GM12878 (cell line): Measurements from ENCODE around the gene ACKR2. TPM values are rescaled to one million over a fixed set of nuclear protein-coding genes. Genes with fewer than 3 reads are reported as not detected.

Experiments
- ATAC-seq: fragments of 200-7000 bp; cut with Tn5 transposase; 3 replicates; pipeline ENCODE4 v1.9.1; 2020; ENCODE audit warnings: mild to moderate bottlenecking, moderate library complexity
- BruUV-seq: library from RNA; stranded (reverse); fragments of 400-500 nt; replicated peaks from 2 replicates; lab custom pipeline; 2021; lab: Mats Ljungman, UMichigan
- CTCF ChIA-PET: fragments of 300-600 bp; sonication (Branson Sonifier 250); formaldehyde crosslinking; extraction: SDS; loops from one replicate; lab custom pipeline; 2021; ENCODE audit warnings: inconsistent platforms; lab: Yijun Ruan, JAX
- POLR2A ChIA-PET: fragments of 350-600 bp; formaldehyde crosslinking; extraction: SDS; loops from one replicate; lab custom pipeline; 2021; ENCODE audit warnings: inconsistent platforms; lab: Charles Lee
- RAD21 ChIA-PET: fragments of 300-600 bp; sonication (Branson Sonifier 250); formaldehyde crosslinking; loops from one replicate; lab custom pipeline; 2023; ENCODE audit warnings: antibody characterized with exemption; ENCODE audit not compliant: unreplicated experiment; lab: Charles Lee
- SMC1A ChIA-PET: fragments of 300-600 bp; sonication (Branson Sonifier 250); formaldehyde crosslinking; loops from one replicate; lab custom pipeline; 2023; ENCODE audit not compliant: unreplicated experiment, uncharacterized antibody; lab: Charles Lee
- DNase-seq: peaks from one replicate; pipeline ENCODE4 v3.0.0-alpha.2; 2011; ENCODE audit warnings: low read depth, low spot score
- FAIRE-seq: peaks from 3 replicates; lab custom pipeline; 2011; peaks lifted over from hg19 to GRCh38; lab: Jason Lieb, UNC
- H2AFZ ChIP-seq: 2 replicates; pipeline ENCODE4 v1.6.0; 2011; ENCODE audit warnings: low read depth, low read length, control low read depth; ENCODE audit not compliant: control insufficient read depth
- H3K27ac ChIP-seq: 2 replicates; pipeline ENCODE4 v1.5.1; 2011; ENCODE audit warnings: control low read depth; ENCODE audit not compliant: control insufficient read depth, insufficient read depth
- H3K27me3 ChIP-seq, 2 experiments: replicated peaks in 1 of 2; 2 replicates each; pipeline versions ENCODE4 v1.6.0 to v1.6.1; 2011; ENCODE audit warnings: low read length in 1 of 2; ENCODE audit not compliant: control insufficient read depth in 2 of 2, insufficient read depth in 2 of 2
- H3K36me3 ChIP-seq, 2 experiments: 2 replicates each; pipeline ENCODE4 v1.5.1; 2011; ENCODE audit warnings: low read length in 1 of 2; ENCODE audit not compliant: control insufficient read depth in 2 of 2, insufficient read depth in 2 of 2
- H3K4me1 ChIP-seq: 2 replicates; pipeline ENCODE4 v1.6.1; 2011; ENCODE audit warnings: mild to moderate bottlenecking, low read length, moderate library complexity, mixed read lengths; ENCODE audit not compliant: control insufficient read depth, insufficient read depth
- H3K4me2 ChIP-seq: 2 replicates; pipeline ENCODE4 v1.6.0; 2011; ENCODE audit warnings: control low read depth; ENCODE audit not compliant: control insufficient read depth, insufficient read depth
- H3K4me3 ChIP-seq: fragments of 200-600 bp; sonication (generic); 2 replicates; pipeline ENCODE4 v1.5.1; 2016
- H3K79me2 ChIP-seq: 2 replicates; pipeline ENCODE4 v1.6.0; 2011; ENCODE audit warnings: low read length; ENCODE audit not compliant: control insufficient read depth, insufficient read depth
- H3K9ac ChIP-seq: 2 replicates; pipeline ENCODE4 v1.8.0; 2011; ENCODE audit warnings: low read length, control low read depth, mixed read lengths; ENCODE audit not compliant: control insufficient read depth, insufficient read depth
- H3K9me3 ChIP-seq: replicated peaks from 3 replicates; pipeline ENCODE4 v1.5.1; 2011; ENCODE audit warnings: mild to moderate bottlenecking, low read length; ENCODE audit not compliant: control insufficient read depth, insufficient read depth
- H4K20me1 ChIP-seq: 2 replicates; pipeline ENCODE4 v1.6.0; 2011; ENCODE audit not compliant: control insufficient read depth, insufficient read depth
- EGR1 ChIP-seq, 2 experiments: IDR thresholded peaks; 1 replicate in 1 of 2; 2 replicates in 1 of 2; pipeline ENCODE4 v1.6.1; 2011 to 2012; ENCODE audit warnings: low read depth in 2 of 2, low read length in 2 of 2, borderline replicate concordance in 1 of 2, mild to moderate bottlenecking in 1 of 2, moderate library complexity in 1 of 2
- GATAD2B ChIP-seq: fragments of 450-650 bp; conservative IDR thresholded peaks from 2 replicates; pipeline ENCODE4 v1.6.1; 2017; ENCODE audit warnings: low read depth, mild to moderate bottlenecking, moderate library complexity
- HDAC2 ChIP-seq: fragments of 200-600 bp; sonication (generic); IDR thresholded peaks from 2 replicates; pipeline ENCODE4 v1.6.1; 2017
- HDAC6 ChIP-seq: fragments of 200-600 bp; sonication (generic); IDR thresholded peaks from one replicate; pipeline ENCODE4 v1.8.0; 2017; ENCODE audit warnings: antibody characterized with exemption; ENCODE audit not compliant: unreplicated experiment
- KLF5 ChIP-seq: fragments of 450-650 bp; IDR thresholded peaks from 2 replicates; pipeline ENCODE4 v1.6.1; 2014; ENCODE audit warnings: mild to moderate bottlenecking; ENCODE audit not compliant: partially characterized antibody
- LARP7 ChIP-seq: fragments of 450-650 bp; IDR thresholded peaks from 2 replicates; pipeline ENCODE4 v1.6.1; 2017; ENCODE audit warnings: mild to moderate bottlenecking
- MYC ChIP-seq: IDR thresholded peaks from 2 replicates; pipeline ENCODE4 v1.6.1; 2011; ENCODE audit warnings: mild to moderate bottlenecking, low read length, moderate library complexity, inconsistent platforms; ENCODE audit not compliant: insufficient read depth, insufficient replicate concordance, insufficient read length, severe bottlenecking
- NBN ChIP-seq: fragments of 450-650 bp; IDR thresholded peaks from 2 replicates; pipeline ENCODE4 v1.6.1; 2016
- NR2C1 ChIP-seq: fragments of 450-650 bp; IDR thresholded peaks from 2 replicates; pipeline ENCODE4 v1.6.1; 2017; ENCODE audit warnings: antibody characterized with exemption, mild to moderate bottlenecking, moderate library complexity
- NRF1 ChIP-seq: conservative IDR thresholded peaks from 2 replicates; pipeline ENCODE4 v1.6.1; 2011; ENCODE audit warnings: mild to moderate bottlenecking, low read depth, low read length, improper control_type of control experiment
- SREBF1 ChIP-seq: IDR thresholded peaks from 2 replicates; pipeline ENCODE4 v1.6.1; 2012; ENCODE audit warnings: mild to moderate bottlenecking, low read length
- TARDBP ChIP-seq: IDR thresholded peaks from 2 replicates; pipeline ENCODE4 v1.6.1; 2016; ENCODE audit warnings: borderline replicate concordance
- ZNF24 ChIP-seq: fragments of 450-650 bp; IDR thresholded peaks from 2 replicates; pipeline ENCODE4 v1.6.1; 2017; ENCODE audit warnings: antibody characterized with exemption, mild to moderate bottlenecking
- WGBS: methylation state at CpG from one replicate; pipeline ENCODE4 v1.1.6; 2016; ENCODE audit warnings: low lambda C conversion rate; ENCODE audit not compliant: insufficient replicate concordance, insufficient coverage; ENCODE audit errors: missing lambda C conversion rate; 5-methylcytosine and 5-hydroxymethylcytosine counted together
- in situ Hi-C: fragments of 300-500 bp; cut with MboI; formaldehyde crosslinking; loops from 9 replicates; pipeline ENCODE4 v1.14.3; 2018; ENCODE audit warnings: mixed read lengths
- intact Hi-C: fragments of 100-400 bp; cut with micrococcal nuclease; formaldehyde crosslinking; loops from one replicate; pipeline ENCODE4 v1.14.2; 2022; ENCODE audit not compliant: unreplicated experiment
- polyA plus RNA-seq, 11 experiments: library from polyadenylated mRNA; depleted of rRNA in 4 of 11; unstranded in 6 of 11; stranded (reverse) in 5 of 11; fragments of >200 nt; fragmentation: Nextera tagmentation in 4 of 11; fragmentation: Illumina TruSeq in 1 of 11; extraction: Ambion mirVana in 4 of 11; extraction: Trizol in 1 of 11; gene quantifications; 1 replicate in 1 of 11; 2 replicates in 10 of 11; pipeline versions ENCODE4 v1.2.1 to v1.2.3, GENCODE V29; 2011 to 2016; ENCODE audit warnings: inconsistent platforms in 2 of 11, missing spikeins in 2 of 11, low read depth in 1 of 11
- total RNA-seq, 4 experiments: library from RNA; depleted of rRNA in 3 of 4; stranded (reverse); fragments of >200 nt in 3 of 4; fragmentation: Illumina TruSeq in 1 of 4; extraction: Trizol in 1 of 4; gene quantifications; 2 replicates each; pipeline versions ENCODE4 v1.2.1 to v1.2.3, GENCODE V29; 2013 to 2021
- TF ChIP-seq, protein P1 (sequence below): IDR thresholded peaks from 2 replicates; pipeline ENCODE4 v1.6.1; 2012; ENCODE audit warnings: low read depth, low read length, improper control_type of control experiment
- TF ChIP-seq, protein P2 (sequence below): fragments of 450-650 bp; IDR thresholded peaks from 2 replicates; pipeline ENCODE4 v1.6.1; 2017; ENCODE audit warnings: mild to moderate bottlenecking, low read depth, inconsistent platforms; ENCODE audit not compliant: poor library complexity, severe bottlenecking

The ACKR2 gene
- total and polyA plus RNA-seq, 10 of the 15 experiments (the other 5 are each of a cell fraction or from before 2014, with no cell fraction given) = 0.05 to 0.91 (median 0.23) TPM; not detected in 2

DNA sequence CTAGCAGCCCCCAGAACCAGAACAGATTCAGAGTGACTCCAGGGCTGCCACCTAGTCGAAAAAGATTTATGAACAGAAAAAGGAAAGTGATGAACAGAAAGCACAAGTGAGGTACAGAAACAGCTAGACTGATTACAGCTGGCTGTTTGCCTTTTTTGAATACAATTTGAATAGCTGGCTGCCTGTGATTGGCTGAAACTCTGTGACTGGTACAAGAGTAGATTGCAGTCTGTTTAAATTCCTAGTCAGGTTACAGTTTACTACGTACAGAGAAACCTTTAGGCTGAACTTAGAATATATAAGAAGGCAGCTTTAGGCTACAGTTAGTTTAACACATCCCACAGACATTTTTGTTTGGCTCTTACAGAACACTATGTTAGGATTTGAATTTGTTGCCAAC, 46.2 kb upstream of the ACKR2 start:
- H4K20me1 ChIP-seq = no peaks in the 10 kb centered on the region
- RAD21 ChIA-PET = no interaction called here
- 22% methylated on average over 2 of the region's 2 CpGs for WGBS

More for the DNA sequence above, 46.2 kb upstream of the ACKR2 start:
- no peak overlapping the region for H3K4me3 ChIP-seq
- FAIRE-seq = no peak
- DNase-seq = no peak
- BruUV-seq = no TSS peak
- no peaks in the 10 kb centered on the region for H3K4me1 ChIP-seq
- ChIA-PET CTCF (interaction anchor here (1.8 kb wide), 1 partner anchor 8 kb away, joined by 5 read pairs; no protein-coding TSS in a partner anchor), SMC1A (interaction anchor here (0.6 to 2.1 kb wide), 4 partner anchors 16 to 77 kb away, joined by 3 to 7 read pairs (median 4); no protein-coding TSS in a partner anchor), POLR2A (no interaction called here)
- H3K79me2 ChIP-seq = no peaks in the 10 kb centered on the region
- TF ChIP-seq KLF5 = no peak
- no peak for TF ChIP-seq EGR1 (IDR thresholded peaks at IDR 0.05; ENCODE audit: borderline replicate concordance in 1 of 2, low read depth in 2 of 2, low read length in 2 of 2)
- no peak for TF ChIP-seq NRF1
- no peak for TF ChIP-seq ZNF24
- TF ChIP-seq, protein P1, sequence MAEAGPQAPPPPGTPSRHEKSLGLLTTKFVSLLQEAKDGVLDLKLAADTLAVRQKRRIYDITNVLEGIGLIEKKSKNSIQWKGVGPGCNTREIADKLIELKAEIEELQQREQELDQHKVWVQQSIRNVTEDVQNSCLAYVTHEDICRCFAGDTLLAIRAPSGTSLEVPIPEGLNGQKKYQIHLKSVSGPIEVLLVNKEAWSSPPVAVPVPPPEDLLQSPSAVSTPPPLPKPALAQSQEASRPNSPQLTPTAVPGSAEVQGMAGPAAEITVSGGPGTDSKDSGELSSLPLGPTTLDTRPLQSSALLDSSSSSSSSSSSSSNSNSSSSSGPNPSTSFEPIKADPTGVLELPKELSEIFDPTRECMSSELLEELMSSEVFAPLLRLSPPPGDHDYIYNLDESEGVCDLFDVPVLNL = no peak
- TF ChIP-seq HDAC2 = no peak
- TF ChIP-seq SREBF1 = no peak
- TF ChIP-seq, protein P2, sequence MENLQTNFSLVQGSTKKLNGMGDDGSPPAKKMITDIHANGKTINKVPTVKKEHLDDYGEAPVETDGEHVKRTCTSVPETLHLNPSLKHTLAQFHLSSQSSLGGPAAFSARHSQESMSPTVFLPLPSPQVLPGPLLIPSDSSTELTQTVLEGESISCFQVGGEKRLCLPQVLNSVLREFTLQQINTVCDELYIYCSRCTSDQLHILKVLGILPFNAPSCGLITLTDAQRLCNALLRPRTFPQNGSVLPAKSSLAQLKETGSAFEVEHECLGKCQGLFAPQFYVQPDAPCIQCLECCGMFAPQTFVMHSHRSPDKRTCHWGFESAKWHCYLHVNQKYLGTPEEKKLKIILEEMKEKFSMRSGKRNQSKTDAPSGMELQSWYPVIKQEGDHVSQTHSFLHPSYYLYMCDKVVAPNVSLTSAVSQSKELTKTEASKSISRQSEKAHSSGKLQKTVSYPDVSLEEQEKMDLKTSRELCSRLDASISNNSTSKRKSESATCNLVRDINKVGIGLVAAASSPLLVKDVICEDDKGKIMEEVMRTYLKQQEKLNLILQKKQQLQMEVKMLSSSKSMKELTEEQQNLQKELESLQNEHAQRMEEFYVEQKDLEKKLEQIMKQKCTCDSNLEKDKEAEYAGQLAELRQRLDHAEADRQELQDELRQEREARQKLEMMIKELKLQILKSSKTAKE = no peak
- TF ChIP-seq HDAC6 = no peak
- TF ChIP-seq LARP7 = no peak
- TF ChIP-seq NR2C1 = no peak
- TF ChIP-seq TARDBP = no peak
- no peak for TF ChIP-seq GATAD2B
- TF ChIP-seq MYC = no peak
- TF ChIP-seq NBN = no peak
- in situ Hi-C loops = no loop called here
- peak; percentile 82 for ATAC-seq
- H3K9ac ChIP-seq = no peak overlapping the region; the same call in 1 of the 2 replicates
- H3K9me3 ChIP-seq = no peaks in the 10 kb centered on the region
- no peak overlapping the region for H3K27ac ChIP-seq
- H3K4me2 ChIP-seq = peak overlapping the region; percentile 44; the same call in 1 of the 2 replicates
- peak overlapping the region; percentile 33 for H2AFZ ChIP-seq
- H3K27me3 ChIP-seq = no peaks in the 10 kb centered on the region; a peak in 1 of 4 replicates
- H3K36me3 ChIP-seq = no peaks in the 10 kb centered on the region
- intact Hi-C loops = no loop called here
